Natural killer cell treated with Interleukin-12 subunit alpha and Interleukin-12 subunit beta and Interleukin-15 and Interleukin-18, amount 100 ng/mL, for 72 hours (primary cell): ENCODE results near the gene ANKDD1A. TPM values are rescaled to one million over a fixed set of nuclear protein-coding genes. Genes with fewer than 3 reads are reported as not detected.

Source experiments
- ATAC-seq, 2 donors: fragments of 150-1000 bp; cut with Tn5 transposase in 1 of 2; sonication (Bioruptor Pico), chemical (Tn5 transposase) in 1 of 2; 2 replicates each; pipeline ENCODE4 v1.10.0; 2021
- DNase-seq: peaks from one replicate; pipeline ENCODE4 v3.0.0; 2022; ENCODE audit warnings: low spot score
- H3K27ac Mint-ChIP-seq, 2 donors: 1 replicate in 1 of 2; 2 replicates in 1 of 2; pipeline ENCODE4 v1.8.0; 2022; ENCODE audit warnings: mixed read lengths in 2 of 2, mild to moderate bottlenecking in 1 of 2, moderate library complexity in 1 of 2
- H3K27me3 Mint-ChIP-seq, 2 donors: 1 replicate in 1 of 2; 2 replicates in 1 of 2; pipeline ENCODE4 v1.8.0; 2022; ENCODE audit warnings: mixed read lengths in 2 of 2
- H3K36me3 Mint-ChIP-seq: one replicate; pipeline ENCODE4 v1.8.0; 2022; ENCODE audit warnings: mixed read lengths
- H3K4me1 Mint-ChIP-seq, 2 donors: 1 replicate in 1 of 2; 2 replicates in 1 of 2; pipeline ENCODE4 v1.8.0; 2022; ENCODE audit warnings: low read depth in 2 of 2, mixed read lengths in 2 of 2, mild to moderate bottlenecking in 1 of 2
- H3K4me3 Mint-ChIP-seq: one replicate; pipeline ENCODE4 v1.8.0; 2022; ENCODE audit warnings: mixed read lengths
- H3K9me3 Mint-ChIP-seq: 2 replicates; pipeline ENCODE4 v1.8.0; 2022; ENCODE audit warnings: mixed read lengths
- total RNA-seq, 2 donors: library from RNA; stranded (reverse); gene quantifications; one replicate each; pipeline ENCODE4 v1.2.3, GENCODE V29; 2022

The ANKDD1A gene
- total RNA-seq, result 1 to 10 TPM; 3.1 to 5.0 TPM

- Mint-ChIP-seq H3K4me1 (peaks cover 7 to 8% of the 10 kb centered on the region in 2 donors), H3K36me3 (no peaks in the 10 kb centered on the region), H3K27ac (no peak within 1 kb of the TSS), H3K4me3 (peak within 1 kb of the TSS; percentile 25), H3K9me3 (no peaks in the 10 kb centered on the region), H3K27me3 (no peaks in the 10 kb centered on the region)
- ATAC-seq, result peak; percentile 91 to 95
- peak; percentile 80 for DNase-seq
Measured at GRCh38 chr15:64911311-64912186, at the start of gene ANKDD1A. ANKDD1A (plus strand) TSS chr15:64911902; CDS start chr15:64911931, 29 bp downstream.

- Mint-ChIP-seq H3K4me3 (no peak overlapping the region), H3K27me3 (no peaks in the 10 kb centered on the region), H3K4me1 (peaks cover 28 to 37% of the 10 kb centered on the region in 2 donors), H3K27ac (peak overlapping the region; percentile 39 to 72), H3K36me3 (peaks cover 11% of the 10 kb centered on the region), H3K9me3 (no peaks in the 10 kb centered on the region)
- ATAC-seq (no peak), DNase-seq (no peak)
Measured at GRCh38 chr15:64861960-64862359, 49.7 kb upstream of the ANKDD1A start.

GRCh38 chr15:64862408-64862807, 49.3 kb upstream of the ANKDD1A start:
- Mint-ChIP-seq H3K4me3 (no peak overlapping the region), H3K9me3 (no peaks in the 10 kb centered on the region)
- no peak for ATAC-seq

GRCh38 chr15:64864068-64864467, 47.6 kb upstream of the ANKDD1A start:
- no peak for ATAC-seq
- Mint-ChIP-seq H3K36me3 (peaks cover under 1% of the 10 kb centered on the region), H3K27me3 (no peaks in the 10 kb centered on the region), H3K4me3 (no peak overlapping the region), H3K4me1 (peaks cover 7 to 17% of the 10 kb centered on the region in 2 donors), H3K9me3 (no peaks in the 10 kb centered on the region), H3K27ac (peak overlapping the region; percentile 62 to 77)
- DNase-seq, result no peak

More at GRCh38 chr15:64862408-64862807, 49.3 kb upstream of the ANKDD1A start:
- peaks cover 7% of the 10 kb centered on the region for H3K36me3 Mint-ChIP-seq
- no peak for DNase-seq
- peaks cover 23 to 33% of the 10 kb centered on the region in 2 donors for H3K4me1 Mint-ChIP-seq
- no peaks in the 10 kb centered on the region for H3K27me3 Mint-ChIP-seq
- peak overlapping the region; percentile 39 to 72 for H3K27ac Mint-ChIP-seq

GRCh38 chr15:64865126-64865997, 46.3 kb upstream of the ANKDD1A start:
- ATAC-seq (no peak), DNase-seq (no peak)
- Mint-ChIP-seq H3K9me3 (no peaks in the 10 kb centered on the region), H3K36me3 (peaks cover 4% of the 10 kb centered on the region), H3K4me1 (peaks cover 12 to 24% of the 10 kb centered on the region in 2 donors), H3K27ac (no peak overlapping the region), H3K27me3 (no peaks in the 10 kb centered on the region), H3K4me3 (no peak overlapping the region)

- no peak for ATAC-seq
- Mint-ChIP-seq H3K4me1 (peaks cover 12 to 27% of the 10 kb centered on the region in 2 donors), H3K9me3 (no peaks in the 10 kb centered on the region), H3K27ac (peak overlapping the region in 1 of 2 donors; percentile 48), H3K27me3 (no peaks in the 10 kb centered on the region), H3K36me3 (peaks cover 4% of the 10 kb centered on the region), H3K4me3 (no peak overlapping the region)
- DNase-seq, result no peak
Measured at GRCh38 chr15:64865998-64866520, 45.6 kb upstream of the ANKDD1A start.

- Mint-ChIP-seq H3K27me3 (no peaks in the 10 kb centered on the region), H3K9me3 (no peaks in the 10 kb centered on the region), H3K4me3 (no peak overlapping the region), H3K4me1 (peaks cover 19 to 31% of the 10 kb centered on the region in 2 donors), H3K27ac (peak overlapping the region; percentile 17 to 21), H3K36me3 (peaks cover 4% of the 10 kb centered on the region)
- DNase-seq (no peak), ATAC-seq (no peak)
Measured at GRCh38 chr15:64869501-64869900, 42.2 kb upstream of the ANKDD1A start.

GRCh38 chr15:64870353-64870752, 41.3 kb upstream of the ANKDD1A start:
- Mint-ChIP-seq H3K4me3 (no peak overlapping the region), H3K9me3 (no peaks in the 10 kb centered on the region), H3K4me1 (peaks cover 26 to 31% of the 10 kb centered on the region in 2 donors), H3K27me3 (no peaks in the 10 kb centered on the region), H3K36me3 (peaks cover 4% of the 10 kb centered on the region), H3K27ac (peak overlapping the region; percentile 17 to 21)
- no peak for DNase-seq
- no peak for ATAC-seq

GRCh38 chr15:64875641-64876223, 36.0 kb upstream of the ANKDD1A start:
- Mint-ChIP-seq H3K27me3 (no peaks in the 10 kb centered on the region), H3K4me3 (no peak overlapping the region), H3K27ac (peak overlapping the region; percentile 26 to 64), H3K36me3 (no peaks in the 10 kb centered on the region), H3K4me1 (peaks cover 25 to 28% of the 10 kb centered on the region in 2 donors), H3K9me3 (no peaks in the 10 kb centered on the region)
- ATAC-seq, result peak in 1 of 2 donors; percentile 29
- no peak for DNase-seq

- peak overlapping the region; percentile 26 to 33 for H3K27ac Mint-ChIP-seq
- ATAC-seq (peak; percentile 41 to 67), DNase-seq (no peak)
- H3K27me3 Mint-ChIP-seq, result no peaks in the 10 kb centered on the region
- H3K4me1 Mint-ChIP-seq, result peaks cover 31 to 35% of the 10 kb centered on the region in 2 donors
- no peaks in the 10 kb centered on the region for H3K36me3 Mint-ChIP-seq
- H3K4me3 Mint-ChIP-seq, result no peak overlapping the region
- no peaks in the 10 kb centered on the region for H3K9me3 Mint-ChIP-seq
Measured at GRCh38 chr15:64877435-64877834, 34.3 kb upstream of the ANKDD1A start.

GRCh38 chr15:64878705-64879104, 33.0 kb upstream of the ANKDD1A start:
- Mint-ChIP-seq H3K27ac (peak overlapping the region in 1 of 2 donors; percentile 33), H3K36me3 (no peaks in the 10 kb centered on the region), H3K9me3 (no peaks in the 10 kb centered on the region), H3K27me3 (no peaks in the 10 kb centered on the region), H3K4me3 (no peak overlapping the region), H3K4me1 (peaks cover 36 to 42% of the 10 kb centered on the region in 2 donors)
- DNase-seq, result no peak
- ATAC-seq, result no peak

- H3K9me3 Mint-ChIP-seq, result no peaks in the 10 kb centered on the region
- peak; percentile 69 for DNase-seq
Measured at GRCh38 chr15:64883100-64883581, 28.6 kb upstream of the ANKDD1A start.

GRCh38 chr15:64883997-64884511, 27.6 kb upstream of the ANKDD1A start:
- peaks cover 24 to 33% of the 10 kb centered on the region in 2 donors for H3K4me1 Mint-ChIP-seq
- no peaks in the 10 kb centered on the region for H3K36me3 Mint-ChIP-seq
- DNase-seq (peak; percentile 85), ATAC-seq (peak; percentile 79 to 87)
- H3K9me3 Mint-ChIP-seq, result no peaks in the 10 kb centered on the region
- H3K4me3 Mint-ChIP-seq, result peak overlapping the region; percentile 89
- H3K27me3 Mint-ChIP-seq, result no peaks in the 10 kb centered on the region
- H3K27ac Mint-ChIP-seq, result peak overlapping the region; percentile 86 to 88

More at GRCh38 chr15:64883100-64883581, 28.6 kb upstream of the ANKDD1A start:
- no peaks in the 10 kb centered on the region for H3K36me3 Mint-ChIP-seq
- H3K27me3 Mint-ChIP-seq, result no peaks in the 10 kb centered on the region
- H3K4me1 Mint-ChIP-seq, result peaks cover 24 to 33% of the 10 kb centered on the region in 2 donors
- peak; percentile 84 to 91 for ATAC-seq
- H3K4me3 Mint-ChIP-seq, result peak overlapping the region; percentile 89
- peak overlapping the region; percentile 86 to 88 for H3K27ac Mint-ChIP-seq
